ENCODE measurements around the gene KCNJ6. TPM values are rescaled to one million over a fixed set of nuclear protein-coding genes. Genes with fewer than 3 reads are reported as not detected.

Gene KCNJ6
- total and polyA plus RNA-seq, 2 experiments from 2014 or later = 0.07 to 0.46 TPM

GRCh38 chr21:37936010-37936785 lies 19.9 kb upstream of the KCNJ6 start:
- H3K36me3 ChIP-seq (replicated peaks; ENCODE audit: insufficient read depth, low read depth) = no peaks in the 10 kb centered on the region
- no peaks in the 10 kb centered on the region for H3K79me2 ChIP-seq
- TF ChIP-seq EZH2 (IDR thresholded peaks at IDR 0.05; ENCODE audit: borderline replicate concordance) (no peak), EZH2phosphoT487 (IDR thresholded peaks at IDR 0.05; ENCODE audit: low read depth, severe bottlenecking, unreplicated experiment) (no peak)
- TF ChIP-seq, protein P1, sequence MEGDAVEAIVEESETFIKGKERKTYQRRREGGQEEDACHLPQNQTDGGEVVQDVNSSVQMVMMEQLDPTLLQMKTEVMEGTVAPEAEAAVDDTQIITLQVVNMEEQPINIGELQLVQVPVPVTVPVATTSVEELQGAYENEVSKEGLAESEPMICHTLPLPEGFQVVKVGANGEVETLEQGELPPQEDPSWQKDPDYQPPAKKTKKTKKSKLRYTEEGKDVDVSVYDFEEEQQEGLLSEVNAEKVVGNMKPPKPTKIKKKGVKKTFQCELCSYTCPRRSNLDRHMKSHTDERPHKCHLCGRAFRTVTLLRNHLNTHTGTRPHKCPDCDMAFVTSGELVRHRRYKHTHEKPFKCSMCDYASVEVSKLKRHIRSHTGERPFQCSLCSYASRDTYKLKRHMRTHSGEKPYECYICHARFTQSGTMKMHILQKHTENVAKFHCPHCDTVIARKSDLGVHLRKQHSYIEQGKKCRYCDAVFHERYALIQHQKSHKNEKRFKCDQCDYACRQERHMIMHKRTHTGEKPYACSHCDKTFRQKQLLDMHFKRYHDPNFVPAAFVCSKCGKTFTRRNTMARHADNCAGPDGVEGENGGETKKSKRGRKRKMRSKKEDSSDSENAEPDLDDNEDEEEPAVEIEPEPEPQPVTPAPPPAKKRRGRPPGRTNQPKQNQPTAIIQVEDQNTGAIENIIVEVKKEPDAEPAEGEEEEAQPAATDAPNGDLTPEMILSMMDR (IDR thresholded peaks at IDR 0.05; ENCODE audit: poor library complexity) = no peak
- 92% methylated on average over 4 of the region's 4 CpGs for WGBS (ENCODE audit: low lambda C conversion rate, missing lambda C conversion rate)
- no peaks in the 10 kb centered on the region for H3K27me3 ChIP-seq
- H3K9me2 ChIP-seq (replicated peaks; ENCODE audit: insufficient read depth) = no peaks in the 10 kb centered on the region
- no peak for DNase-seq (ENCODE audit: low spot score)
- no peaks in the 10 kb centered on the region for H4K20me1 ChIP-seq (ENCODE audit: insufficient read depth, poor library complexity, severe bottlenecking)
- H3K27ac ChIP-seq = no peak overlapping the region
- H2AFZ ChIP-seq = no peak overlapping the region
- no peaks in the 10 kb centered on the region for H3K4me1 ChIP-seq (ENCODE audit: insufficient read depth)
- H3K4me3 ChIP-seq = no peak overlapping the region
- H3K4me2 ChIP-seq = no peak overlapping the region
- H3K9me3 ChIP-seq (ENCODE audit: low read depth) = no peaks in the 10 kb centered on the region

GRCh38 chr21:37932936-37933335 lies 16.7 kb upstream of the KCNJ6 start:
- Histone ChIP-seq H3K4me3 (no peak overlapping the region), H2AFZ (no peak overlapping the region), H3K4me1 (ENCODE audit: insufficient read depth) (no peaks in the 10 kb centered on the region), H3K27ac (no peak overlapping the region), H3K9me2 (replicated peaks; ENCODE audit: insufficient read depth) (no peaks in the 10 kb centered on the region), H3K4me2 (no peak overlapping the region), H3K79me2 (no peaks in the 10 kb centered on the region), H3K9me3 (ENCODE audit: low read depth) (no peaks in the 10 kb centered on the region), H4K20me1 (ENCODE audit: insufficient read depth, poor library complexity, severe bottlenecking) (no peaks in the 10 kb centered on the region), H3K27me3 (no peaks in the 10 kb centered on the region), H3K36me3 (replicated peaks; ENCODE audit: insufficient read depth, low read depth) (no peaks in the 10 kb centered on the region)
- no peak for TF ChIP-seq EZH2phosphoT487 (IDR thresholded peaks at IDR 0.05; ENCODE audit: low read depth, severe bottlenecking, unreplicated experiment)
- TF ChIP-seq EZH2 (IDR thresholded peaks at IDR 0.05; ENCODE audit: borderline replicate concordance) = no peak
- TF ChIP-seq, protein P1 (IDR thresholded peaks at IDR 0.05; ENCODE audit: poor library complexity) = no peak
- DNase-seq (ENCODE audit: low spot score) = no peak
- 94% methylated on average over 2 of the region's 2 CpGs for WGBS (ENCODE audit: low lambda C conversion rate, missing lambda C conversion rate)

GRCh38 chr21:37927711-37928110 lies 11.5 kb upstream of the KCNJ6 start:
- Histone ChIP-seq H4K20me1 (ENCODE audit: insufficient read depth, poor library complexity, severe bottlenecking) (no peaks in the 10 kb centered on the region), H3K4me2 (no peak overlapping the region), H3K27ac (no peak overlapping the region), H2AFZ (no peak overlapping the region), H3K36me3 (replicated peaks; ENCODE audit: insufficient read depth, low read depth) (no peaks in the 10 kb centered on the region), H3K9me2 (replicated peaks; ENCODE audit: insufficient read depth) (no peaks in the 10 kb centered on the region), H3K9me3 (ENCODE audit: low read depth) (no peaks in the 10 kb centered on the region), H3K27me3 (no peaks in the 10 kb centered on the region), H3K4me1 (ENCODE audit: insufficient read depth) (no peaks in the 10 kb centered on the region), H3K4me3 (no peak overlapping the region), H3K79me2 (no peaks in the 10 kb centered on the region)
- DNase-seq (ENCODE audit: low spot score) = no peak
- WGBS (ENCODE audit: low lambda C conversion rate, missing lambda C conversion rate) = 80% methylated on average over 3 of the region's 3 CpGs
- TF ChIP-seq EZH2phosphoT487 (IDR thresholded peaks at IDR 0.05; ENCODE audit: low read depth, severe bottlenecking, unreplicated experiment) = no peak
- TF ChIP-seq, protein P1 (IDR thresholded peaks at IDR 0.05; ENCODE audit: poor library complexity) = no peak
- no peak for TF ChIP-seq EZH2 (IDR thresholded peaks at IDR 0.05; ENCODE audit: borderline replicate concordance)

All from hepatocyte (in vitro differentiated cells).